HUES6 (cell line): Measurements from ENCODE around the gene NEU4.
"Not testable (repeated sequence)": the region's sequence is repeated elsewhere in the genome, so short reads cannot be mapped to it uniquely, and the experiment has no call there.

Experiments used
- H3K27ac ChIP-seq: 2 replicates; pipeline ENCODE4 v1.7.0; 2013; ENCODE audit warnings: low read depth, mild to moderate bottlenecking, low read length, inconsistent platforms
- H3K27me3 ChIP-seq: 2 replicates; pipeline ENCODE4 v1.6.1; 2013; ENCODE audit warnings: low read length; ENCODE audit not compliant: control insufficient read depth, insufficient read depth
- H3K36me3 ChIP-seq: 2 replicates; pipeline ENCODE4 v1.6.1; 2013; ENCODE audit warnings: low read length; ENCODE audit not compliant: control insufficient read depth, insufficient read depth
- H3K4me1 ChIP-seq: 2 replicates; pipeline ENCODE4 v1.6.1; 2013; ENCODE audit warnings: low read length; ENCODE audit not compliant: control insufficient read depth, insufficient read depth
- H3K4me3 ChIP-seq: 2 replicates; pipeline ENCODE4 v1.5.1; 2013; ENCODE audit warnings: low read depth, low read length
- H3K9ac ChIP-seq: one replicate; pipeline ENCODE4 v1.6.1; 2013; ENCODE audit warnings: mild to moderate bottlenecking, low read length
- H3K9me3 ChIP-seq: 2 replicates; pipeline ENCODE4 v1.6.1; 2013; ENCODE audit warnings: low read depth, low read length; ENCODE audit not compliant: control insufficient read depth, insufficient read depth

The NEU4 gene

DNA sequence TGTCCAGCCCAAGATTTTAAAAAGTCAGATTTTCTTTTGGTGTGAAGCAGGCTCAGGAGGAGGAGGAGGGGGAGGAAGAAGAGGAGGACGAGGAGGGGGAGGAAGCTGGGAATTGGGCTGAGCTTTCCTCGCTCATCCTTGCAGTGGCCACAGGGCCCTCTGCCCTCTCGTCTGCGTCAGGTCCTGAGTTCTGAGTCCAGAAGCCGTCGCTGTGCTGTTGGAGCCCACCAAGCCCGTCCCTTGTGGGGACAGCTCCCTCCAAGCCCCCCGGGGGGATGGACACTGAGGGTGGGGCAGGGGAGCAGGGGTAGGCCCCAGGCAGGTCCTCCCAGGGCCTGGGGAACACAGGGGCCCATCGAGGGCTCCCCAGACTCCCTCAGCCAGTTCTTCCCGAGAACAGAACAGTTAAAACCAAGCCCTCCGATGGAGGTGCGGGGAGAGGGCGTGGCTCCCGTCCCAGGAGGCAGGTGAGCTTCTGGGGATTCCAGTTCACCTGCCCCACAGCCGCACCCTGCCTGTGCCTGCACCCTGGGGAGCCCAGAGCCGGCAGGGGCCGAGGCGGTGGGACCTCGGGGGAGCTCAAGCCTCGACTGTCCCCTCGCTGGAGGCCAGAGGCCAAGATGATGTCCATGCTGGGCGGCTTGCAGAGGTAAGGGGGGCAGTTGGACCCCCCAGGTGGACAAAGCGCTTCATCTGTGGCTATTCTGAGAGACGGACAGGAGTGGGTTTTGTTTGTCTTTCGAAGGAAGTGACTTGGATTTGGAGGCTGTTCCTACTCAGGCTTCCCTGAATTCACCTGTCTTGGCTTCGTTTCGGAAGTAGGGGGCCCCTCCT is 32.4 kb upstream of the NEU4 start, which contains the start of gene GAL3ST2:
GAL3ST2 (plus strand) TSS at position 487 of the 834 bp plus-strand sequence; CDS start at position 621, 134 bp downstream.
- Histone ChIP-seq H3K27me3 (no peaks in the 10 kb centered on the region), H3K4me1 (peaks cover 34% of the 10 kb centered on the region), H3K9me3 (peaks cover 12% of the 10 kb centered on the region; the same call in 1 of the 2 replicates), H3K4me3 (no peak within 1 kb of the TSS), H3K9ac (no peak within 1 kb of the TSS), H3K27ac (no peak within 1 kb of the TSS; the same call in 1 of the 2 replicates), H3K36me3 (no peaks in the 10 kb centered on the region)

DNA sequence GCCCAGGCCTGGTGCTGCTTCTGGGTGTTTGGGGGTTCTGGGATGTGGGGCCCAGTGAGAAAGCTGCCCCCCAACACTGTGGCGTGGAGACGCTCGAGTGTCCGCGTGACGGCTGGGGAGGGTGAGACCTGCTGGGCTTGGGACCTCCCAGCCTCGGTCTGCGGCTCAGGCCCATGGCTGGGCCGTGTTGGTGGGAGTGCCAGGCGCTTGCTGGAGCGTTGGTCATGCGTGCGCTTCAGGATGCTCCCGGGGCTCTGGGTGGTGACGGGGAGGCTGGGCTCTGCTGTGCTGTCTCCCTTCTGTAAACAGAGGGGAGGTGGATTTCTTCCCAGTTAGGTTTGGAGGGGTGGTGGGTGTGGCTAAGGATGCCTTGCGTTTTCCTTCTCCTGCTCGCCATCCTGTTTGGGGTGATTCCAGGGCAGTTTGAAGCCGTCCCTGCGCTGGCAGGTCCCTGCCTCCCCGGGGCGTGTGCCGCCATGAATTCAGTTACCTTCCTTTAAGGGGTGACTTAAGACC is 31.8 kb upstream of the NEU4 start:
- Histone ChIP-seq H3K4me1 (peaks cover 28% of the 10 kb centered on the region), H3K36me3 (no peaks in the 10 kb centered on the region), H3K9me3 (peaks cover 16% of the 10 kb centered on the region; the same call in 1 of the 2 replicates), H3K27ac (no peak overlapping the region), H3K9ac (no peak overlapping the region), H3K27me3 (no peaks in the 10 kb centered on the region), H3K4me3 (no peak overlapping the region)

DNA sequence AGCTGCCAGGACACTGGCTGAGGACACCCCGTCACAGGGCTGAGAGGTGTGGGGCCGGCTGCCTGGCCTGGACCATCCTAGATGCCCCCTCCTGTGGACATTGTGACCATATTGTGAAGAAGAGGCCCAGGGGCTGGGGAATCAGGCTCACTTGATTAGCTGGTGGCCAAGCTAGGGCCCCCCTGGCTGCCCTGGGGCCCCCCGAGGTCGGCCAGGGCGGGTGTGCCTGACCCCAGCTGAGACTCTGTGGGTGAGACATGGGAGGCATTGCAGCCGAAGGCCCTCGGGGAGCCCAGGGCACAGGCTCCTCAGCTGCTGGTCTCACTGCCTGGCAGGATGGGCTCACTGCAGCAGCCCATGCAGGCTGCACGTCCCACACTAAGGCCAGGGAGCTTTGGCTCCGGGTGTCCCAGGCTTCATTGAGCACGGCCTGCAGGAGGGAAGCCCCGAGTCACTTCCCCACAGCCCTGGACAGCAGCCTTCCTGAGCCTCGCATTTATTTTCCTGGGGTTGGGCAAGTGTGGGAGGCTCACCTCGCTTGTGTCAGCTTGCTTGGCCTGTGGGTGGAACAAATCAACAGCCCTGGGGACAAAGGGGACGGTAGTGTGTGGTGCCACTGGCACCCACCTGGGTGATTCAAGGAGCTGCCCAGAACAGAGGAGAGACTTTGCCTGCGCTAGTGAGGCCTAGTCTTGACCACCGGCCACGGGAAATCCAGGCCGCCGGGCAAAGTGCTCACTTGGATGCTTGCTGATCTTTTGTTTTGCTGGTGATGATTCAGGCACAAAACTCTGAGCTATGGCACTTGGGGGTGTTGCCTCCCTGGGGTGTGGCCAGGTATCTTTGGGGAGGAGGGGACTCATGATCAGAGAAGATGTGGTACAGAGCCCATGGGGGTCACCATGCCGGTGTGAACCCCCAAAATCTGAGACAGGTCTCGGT is 31.0 kb upstream of the NEU4 start:
- no peak overlapping the region for H3K9ac ChIP-seq
- peaks cover 22% of the 10 kb centered on the region for H3K9me3 ChIP-seq
- H3K4me1 ChIP-seq: peaks cover 28% of the 10 kb centered on the region
- no peaks in the 10 kb centered on the region for H3K27me3 ChIP-seq
- H3K27ac ChIP-seq: no peak overlapping the region
- H3K4me3 ChIP-seq: no peak overlapping the region
- no peaks in the 10 kb centered on the region for H3K36me3 ChIP-seq

DNA sequence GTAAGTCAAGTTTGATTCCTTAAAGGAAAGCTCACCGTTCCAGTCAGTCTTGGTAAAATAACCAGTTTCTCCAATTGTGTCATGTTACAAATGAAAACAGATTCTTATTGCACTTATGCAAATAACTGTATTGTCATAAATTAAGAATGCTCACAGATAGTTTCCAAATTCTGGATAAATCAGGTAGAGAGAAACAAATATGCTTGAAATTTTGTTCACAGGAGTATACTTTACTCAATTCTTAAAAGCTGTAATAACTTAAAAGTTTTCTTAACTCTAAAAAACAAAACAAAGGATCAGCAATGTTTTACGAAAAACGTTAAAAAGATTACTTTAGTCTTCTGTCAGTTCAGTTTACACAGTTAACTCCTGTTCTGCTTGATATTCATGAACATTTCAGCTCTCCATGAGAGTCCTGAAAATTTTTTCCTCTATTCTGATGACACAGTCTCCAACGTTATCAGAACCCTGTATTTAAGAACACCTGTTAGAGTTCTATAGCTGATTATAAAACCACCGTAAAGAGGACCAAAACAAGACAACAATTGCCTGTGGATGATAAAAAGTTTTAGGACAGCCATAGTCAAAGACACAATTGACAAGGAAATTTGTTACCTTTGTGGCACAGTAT is 27.9 kb upstream of the NEU4 start:
- Histone ChIP-seq H3K9ac (no peak overlapping the region), H3K4me3 (no peak overlapping the region), H3K27ac (no peak overlapping the region), H3K27me3 (no peaks in the 10 kb centered on the region), H3K36me3 (no peaks in the 10 kb centered on the region), H3K4me1 (peaks cover 23% of the 10 kb centered on the region), H3K9me3 (peaks cover 29% of the 10 kb centered on the region)

DNA sequence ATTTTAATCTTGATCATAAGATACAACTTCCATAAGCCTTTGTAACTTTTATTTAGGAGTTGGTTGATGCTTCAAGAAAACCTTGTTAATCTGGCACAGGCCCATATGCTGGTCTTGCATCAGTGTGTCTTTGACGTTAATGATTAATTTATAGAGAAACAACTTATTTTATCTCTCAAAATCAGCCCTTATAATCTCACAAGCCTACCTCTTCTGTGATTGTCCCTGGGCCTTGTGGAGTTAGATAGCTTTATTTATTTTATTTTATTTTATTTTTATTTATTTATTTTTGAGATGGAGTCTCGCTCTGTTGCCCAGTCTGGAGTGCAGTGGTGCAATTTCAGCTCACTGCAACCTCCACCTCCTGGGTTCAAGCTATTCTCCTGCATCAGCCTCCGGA is 26.9 kb upstream of the NEU4 start:
- not testable (repeated sequence) for H3K36me3 ChIP-seq, H3K27me3 ChIP-seq, H3K27ac ChIP-seq, H3K4me3 ChIP-seq, H3K9ac ChIP-seq
- H3K9me3 ChIP-seq: peaks cover 31% of the 10 kb centered on the region
- H3K4me1 ChIP-seq: peaks cover 16% of the 10 kb centered on the region

DNA sequence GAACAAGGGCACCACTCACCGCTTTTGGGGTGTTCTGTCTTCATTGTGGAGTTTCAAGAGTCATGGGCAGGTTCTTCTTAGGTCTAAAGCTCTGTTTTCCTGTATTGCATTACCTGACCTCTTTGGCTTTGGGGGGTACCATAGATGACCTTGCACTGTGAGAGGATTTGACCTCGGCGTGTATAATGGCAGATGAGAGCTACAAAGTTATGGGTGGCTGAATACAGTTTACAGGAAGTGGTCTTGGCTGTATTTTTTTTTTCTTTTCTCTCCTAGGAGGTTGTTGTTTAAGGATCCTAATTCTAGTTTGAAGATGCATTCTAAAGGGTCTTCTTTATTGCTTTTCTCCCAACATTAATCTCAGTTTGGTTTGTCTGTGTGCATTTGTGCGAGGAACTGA is 20.9 kb upstream of the NEU4 start:
- Histone ChIP-seq H3K9ac (no peak overlapping the region), H3K4me3 (no peak overlapping the region), H3K4me1 (peaks cover 2% of the 10 kb centered on the region; the same call in 1 of the 2 replicates), H3K9me3 (peaks cover 36% of the 10 kb centered on the region), H3K36me3 (no peaks in the 10 kb centered on the region), H3K27ac (no peak overlapping the region), H3K27me3 (no peaks in the 10 kb centered on the region)

DNA sequence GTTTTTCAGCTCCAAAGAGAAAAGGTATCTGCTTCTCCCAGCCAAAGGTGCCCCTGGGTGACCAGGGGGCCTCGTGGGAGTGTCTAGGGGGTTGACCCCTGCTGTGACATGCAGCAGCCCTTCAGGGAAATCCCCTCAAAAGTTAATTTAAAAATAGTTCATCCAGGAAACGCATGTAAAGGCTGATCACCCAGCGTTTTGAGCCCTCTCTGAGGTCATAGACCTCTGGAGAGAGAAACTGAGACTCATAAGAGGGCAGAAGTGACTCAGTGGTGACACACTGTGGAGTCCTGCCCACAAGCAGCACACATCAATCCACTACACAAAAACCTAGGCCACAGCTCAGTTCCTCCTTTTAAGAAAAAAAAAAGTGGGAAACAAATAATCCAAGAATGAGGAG is 20.4 kb upstream of the NEU4 start:
- H3K4me1 ChIP-seq: peaks cover 5% of the 10 kb centered on the region; the same call in 1 of the 2 replicates
- no peak overlapping the region for H3K9ac ChIP-seq

DNA sequence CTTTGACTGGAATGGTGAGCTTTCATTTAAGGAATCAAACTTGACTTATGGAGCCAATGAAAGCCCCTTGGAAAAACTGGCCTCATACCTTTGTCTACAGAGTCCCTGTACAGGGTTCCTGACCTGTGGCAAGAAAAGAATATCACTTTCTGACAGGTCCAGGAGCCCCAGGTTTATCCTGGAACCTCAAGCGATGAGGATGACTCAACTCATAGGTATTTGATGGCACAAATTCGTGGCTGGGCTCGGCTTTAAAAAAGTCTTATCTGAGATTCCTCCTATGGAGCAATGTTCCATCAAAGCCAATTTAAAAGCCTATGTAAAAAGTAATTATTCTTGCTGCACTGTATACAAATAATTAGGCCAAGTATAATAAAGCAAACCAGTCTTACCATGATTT is 17.6 kb upstream of the NEU4 start:
- not testable (repeated sequence) for H3K36me3 ChIP-seq, H3K9ac ChIP-seq, H3K27ac ChIP-seq, H3K4me1 ChIP-seq, H3K27me3 ChIP-seq, H3K4me3 ChIP-seq
- peaks cover 29% of the 10 kb centered on the region; the same call in 1 of the 2 replicates for H3K9me3 ChIP-seq

More for the DNA sequence above, 20.4 kb upstream of the NEU4 start:
- peaks cover 36% of the 10 kb centered on the region for H3K9me3 ChIP-seq
- H3K4me3 ChIP-seq: no peak overlapping the region
- no peaks in the 10 kb centered on the region for H3K27me3 ChIP-seq
- no peak overlapping the region for H3K27ac ChIP-seq
- no peaks in the 10 kb centered on the region for H3K36me3 ChIP-seq

DNA sequence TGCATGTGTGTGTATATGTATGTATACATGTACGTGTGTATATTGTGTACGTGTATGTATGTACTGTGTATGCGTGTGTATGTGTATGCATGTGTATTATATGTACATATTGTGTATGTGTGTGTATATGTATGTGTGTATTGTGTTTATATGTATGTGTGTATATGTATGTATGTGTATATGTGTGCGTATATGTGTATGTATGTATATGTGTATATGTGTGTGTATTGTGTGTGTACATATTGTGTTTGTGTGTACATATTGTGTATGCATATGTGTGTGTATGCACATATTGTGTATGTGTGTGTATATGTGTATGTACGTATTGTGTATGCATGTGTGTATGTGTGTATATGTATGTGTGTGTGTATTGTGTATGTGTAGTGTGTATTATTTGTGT is 15.6 kb upstream of the NEU4 start:
- Histone ChIP-seq H3K4me1 (peaks cover 5% of the 10 kb centered on the region; the same call in 1 of the 2 replicates), H3K27me3 (no peaks in the 10 kb centered on the region)

DNA sequence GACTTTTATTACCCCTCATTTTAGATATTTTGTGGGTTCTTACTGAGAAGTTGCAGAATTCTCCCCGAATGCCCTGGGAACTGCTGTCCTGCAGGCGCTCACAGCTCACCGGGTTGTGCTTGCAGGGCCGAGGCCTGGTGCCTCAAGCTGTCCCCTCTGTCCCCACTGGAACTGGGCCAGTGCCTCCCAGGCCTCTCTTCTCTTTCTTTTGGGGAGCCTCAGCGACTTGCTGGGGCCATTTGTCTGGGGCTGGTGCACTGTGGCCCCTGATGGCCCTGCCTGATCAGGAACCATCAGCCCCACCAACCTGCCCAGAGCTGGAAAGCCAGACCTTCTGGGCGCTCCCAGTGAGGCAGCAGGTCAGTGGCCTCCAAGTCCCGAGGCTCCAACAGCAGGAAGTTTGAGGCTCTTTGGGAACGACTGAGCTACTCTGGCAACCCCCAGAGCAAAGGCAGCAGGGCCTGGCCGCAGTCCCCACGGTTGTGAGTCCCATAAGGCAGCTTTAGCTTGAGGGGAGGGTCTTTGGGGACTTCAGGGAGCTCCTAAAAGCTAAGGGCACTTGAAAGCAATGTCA is 14.7 kb upstream of the NEU4 start:
- Histone ChIP-seq H3K27me3 (no peaks in the 10 kb centered on the region), H3K9me3 (peaks cover 15% of the 10 kb centered on the region; the same call in 1 of the 2 replicates), H3K4me1 (peaks cover 5% of the 10 kb centered on the region; the same call in 1 of the 2 replicates), H3K27ac (no peak overlapping the region), H3K9ac (no peak overlapping the region), H3K4me3 (no peak overlapping the region), H3K36me3 (no peaks in the 10 kb centered on the region)

More for the DNA sequence above, 15.6 kb upstream of the NEU4 start:
- H3K9ac ChIP-seq: no peak overlapping the region
- H3K27ac ChIP-seq: no peak overlapping the region
- H3K9me3 ChIP-seq: peaks cover 19% of the 10 kb centered on the region; the same call in 1 of the 2 replicates
- H3K36me3 ChIP-seq: no peaks in the 10 kb centered on the region
- H3K4me3 ChIP-seq: no peak overlapping the region
